Measurements from ENCODE around the gene ZNF343.

- no peak for TF ChIP-seq SIN3A (IDR thresholded peaks at IDR 0.05; ENCODE audit: borderline replicate concordance, low read depth, low read length)
- TF ChIP-seq CTCF (IDR thresholded peaks at IDR 0.05) = no peak
- TF ChIP-seq TAF1 (IDR thresholded peaks at IDR 0.05; ENCODE audit: borderline replicate concordance, low read depth, low read length) = no peak
- no peak for TF ChIP-seq RAD21 (IDR thresholded peaks at IDR 0.05; ENCODE audit: low read length)
- no peak for TF ChIP-seq POLR2AphosphoS5 (IDR thresholded peaks at IDR 0.05; ENCODE audit: low read depth, low read length)
- no peak for TF ChIP-seq EZH2phosphoT487 (IDR thresholded peaks at IDR 0.05; ENCODE audit: borderline replicate concordance, low read depth)
- no peak for TF ChIP-seq JUND (IDR thresholded peaks at IDR 0.05)
- TF ChIP-seq EP300 (IDR thresholded peaks at IDR 0.05; ENCODE audit: borderline replicate concordance in 1 of 2, low read depth in 1 of 2, low read length in 1 of 2) = no peak
- no peak for TF ChIP-seq IRF3 (IDR thresholded peaks at IDR 0.05; ENCODE audit: low read depth, low read length)
- no peak for TF ChIP-seq YY1 (IDR thresholded peaks at IDR 0.05; ENCODE audit: low read depth)
- no peak for TF ChIP-seq ELF1 (IDR thresholded peaks at IDR 0.05)
Observed at GRCh38 chr20:2485661-2486060, 23.1 kb downstream of the ZNF343 start.

Data from SK-N-SH (cell line).